GM21723 (cell line): ENCODE data around the gene CFAP77.
"Not testable (repeated sequence)": the region's sequence is repeated elsewhere in the genome, so short reads cannot be mapped to it uniquely, and the experiment has no call there.

ENCODE experiments used
- ATAC-seq: cut with Tn5 transposase; IDR thresholded peaks from one replicate; pipeline ENCODE4 v1.9.1; 2021; ENCODE audit warnings: mild to moderate bottlenecking, moderate library complexity; ENCODE audit not compliant: unreplicated experiment

The CFAP77 gene

DNA sequence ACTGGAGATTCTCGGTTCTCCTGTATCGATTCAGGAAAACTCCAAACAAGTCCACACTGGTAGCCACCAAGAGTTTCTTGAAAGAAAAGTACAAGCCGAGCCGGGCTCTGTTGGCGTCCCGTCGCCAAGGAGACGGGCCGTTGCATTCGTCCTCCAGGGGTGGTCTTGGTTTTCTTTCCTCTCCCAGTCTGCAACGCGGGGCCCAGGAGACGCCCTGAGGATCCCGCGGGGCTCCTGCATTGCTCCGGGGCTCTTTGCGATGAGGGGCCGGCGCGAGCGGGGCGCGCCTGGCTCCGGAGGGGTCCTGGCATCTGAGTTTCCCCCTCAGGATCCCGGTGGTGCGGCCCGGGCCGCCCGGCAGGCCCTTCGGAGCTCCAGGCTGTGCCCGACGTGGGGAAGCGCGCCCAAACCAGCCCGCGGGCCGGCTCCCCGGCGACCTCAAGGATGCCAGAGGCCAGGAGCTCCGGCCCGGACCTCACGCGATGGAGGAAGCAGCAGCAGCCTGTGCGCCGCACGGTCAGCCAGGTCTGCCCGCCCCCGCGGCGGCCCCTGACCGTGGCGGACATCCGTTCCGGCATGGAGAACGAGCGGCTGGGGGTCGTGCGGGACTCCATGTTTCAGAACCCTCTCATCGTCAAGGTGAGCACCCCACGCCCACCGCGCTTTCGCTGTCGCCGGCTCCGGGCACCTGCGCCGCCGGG, at the start of gene CFAP77:
TSS of gene CFAP77 (plus strand) at position 384 of the 701 bp plus-strand sequence. CDS start at position 445, 61 bp downstream.
- no peak for ATAC-seq

DNA sequence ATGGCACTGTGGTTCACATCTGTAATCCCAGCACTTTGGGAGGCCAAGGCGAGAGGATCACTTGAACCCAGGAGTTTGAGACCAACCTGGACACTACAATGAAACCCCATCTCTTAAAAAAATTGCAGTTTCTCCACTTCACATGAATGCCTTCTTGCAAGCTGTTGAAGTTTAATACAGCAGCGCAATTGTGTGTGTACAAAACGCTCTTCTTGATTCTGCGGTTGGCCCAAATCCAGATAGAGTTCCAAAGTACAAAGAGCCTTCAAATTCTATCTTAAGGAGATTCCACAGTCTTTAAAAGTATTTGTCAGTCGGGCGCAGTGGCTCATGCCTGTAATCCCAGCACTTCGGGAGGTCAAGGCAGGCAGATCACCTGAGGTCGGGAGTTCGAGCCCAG, 45.9 kb upstream of the CFAP77 start:
- no peak for ATAC-seq

DNA sequence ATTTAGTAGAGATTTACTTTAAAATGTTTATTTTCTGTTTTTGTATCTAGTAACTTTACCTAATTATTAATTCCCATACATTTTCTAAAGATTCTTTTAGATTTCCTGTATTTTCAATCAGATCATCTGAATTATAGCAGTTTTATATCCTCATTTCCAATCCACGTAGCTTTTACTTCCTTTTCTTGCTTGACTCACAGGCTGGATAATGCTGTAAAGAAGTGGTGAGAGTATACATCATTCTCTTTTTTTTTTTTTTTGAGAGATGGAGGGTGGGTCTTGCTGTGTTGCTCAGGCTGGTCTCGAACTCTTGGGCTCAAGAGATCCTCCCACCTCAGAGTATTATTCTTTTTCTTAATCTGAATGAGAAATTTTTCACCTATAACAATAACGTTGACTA, 44.0 kb upstream of the CFAP77 start:
- ATAC-seq = no peak

DNA sequence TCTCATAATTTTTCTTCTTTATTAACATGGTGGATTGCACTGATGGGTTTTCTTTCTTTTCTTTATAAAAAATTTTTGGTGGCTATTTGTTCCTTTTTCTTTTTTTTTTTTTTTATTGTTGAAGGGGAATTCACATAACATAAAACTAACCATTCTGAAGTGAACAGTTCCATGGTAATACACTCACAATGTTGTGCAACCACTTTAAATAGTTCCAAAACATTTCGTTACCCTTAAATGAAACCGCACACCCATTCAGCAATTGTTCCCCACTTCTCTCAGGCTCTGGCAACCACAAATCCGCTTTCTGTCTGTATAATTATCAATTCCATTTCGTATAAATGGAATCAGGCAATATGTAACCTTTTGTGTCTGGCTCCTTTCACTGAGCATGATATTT, 43.5 kb upstream of the CFAP77 start:
- ATAC-seq = no peak

DNA sequence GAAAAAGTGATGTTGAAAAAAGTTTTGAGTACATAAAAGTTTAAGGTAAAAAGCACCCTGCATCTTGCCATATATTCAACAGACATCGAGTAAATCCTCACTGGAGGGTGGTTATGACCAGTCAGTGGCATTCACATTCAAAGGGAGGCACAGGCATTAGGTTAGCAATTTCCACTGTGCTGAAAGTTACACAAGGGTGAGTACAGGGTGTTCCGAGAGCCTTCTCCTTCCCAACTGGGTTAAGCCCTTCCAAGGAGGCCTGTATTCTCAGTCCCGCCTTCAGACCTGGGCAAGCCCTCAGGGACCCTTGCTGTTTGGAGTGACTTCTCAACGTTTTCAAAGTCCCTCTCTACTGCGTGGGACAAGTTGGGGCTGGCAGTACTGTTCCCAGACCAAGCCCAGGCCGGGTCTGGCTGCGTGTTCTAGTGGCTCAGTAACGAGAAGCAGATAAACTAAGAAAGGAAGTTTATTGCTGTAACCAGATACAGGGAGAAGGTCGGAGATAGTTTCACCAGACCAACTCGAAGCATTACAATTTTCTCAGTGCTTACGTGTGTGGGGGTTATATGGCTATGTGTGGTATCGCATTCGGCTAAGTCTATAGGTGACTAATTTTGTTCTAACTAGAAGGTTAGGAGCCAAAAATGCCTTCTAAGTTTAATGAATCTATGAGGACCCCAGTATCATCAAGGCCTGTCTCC, 42.2 kb upstream of the CFAP77 start:
- no peak for ATAC-seq

DNA sequence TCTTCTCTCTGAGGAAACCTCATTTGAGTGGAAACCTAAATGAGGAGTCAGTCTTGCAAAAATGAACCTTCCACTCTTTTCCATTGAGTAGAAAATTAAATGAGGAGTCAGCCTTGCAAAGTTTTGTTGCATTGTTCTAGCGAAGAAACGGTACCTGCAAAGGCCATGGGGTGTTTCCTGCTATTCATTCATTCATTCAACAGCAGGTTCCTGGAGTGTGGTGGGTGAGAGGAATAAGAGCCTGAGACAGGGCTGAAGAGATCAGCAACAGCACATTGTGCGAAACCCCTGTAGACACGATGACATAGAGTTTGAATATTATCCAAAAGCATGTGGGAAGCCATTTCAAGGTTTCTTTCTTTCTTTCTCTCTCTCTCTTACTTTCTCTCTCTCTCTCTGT, 40.6 kb upstream of the CFAP77 start:
- ATAC-seq = no peak

DNA sequence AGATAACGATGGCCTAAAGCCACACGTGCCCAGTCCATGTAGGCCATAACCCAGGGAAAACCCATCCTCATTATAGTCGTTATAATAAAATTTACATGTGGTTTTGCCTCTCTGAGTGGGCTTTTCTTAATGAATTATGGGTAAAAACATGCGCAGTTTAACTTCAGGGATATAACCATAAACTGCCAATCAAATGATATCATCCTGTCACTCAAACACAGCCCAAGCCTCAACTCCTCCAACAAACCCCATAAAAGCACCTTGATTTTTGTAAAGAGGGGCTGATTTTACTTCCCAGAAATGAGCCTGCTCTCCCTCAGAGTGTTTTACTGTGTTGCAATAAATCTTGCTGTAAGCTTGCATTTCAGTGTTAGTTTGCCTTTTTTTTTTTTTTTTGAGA, 39.4 kb upstream of the CFAP77 start:
- ATAC-seq = no peak

DNA sequence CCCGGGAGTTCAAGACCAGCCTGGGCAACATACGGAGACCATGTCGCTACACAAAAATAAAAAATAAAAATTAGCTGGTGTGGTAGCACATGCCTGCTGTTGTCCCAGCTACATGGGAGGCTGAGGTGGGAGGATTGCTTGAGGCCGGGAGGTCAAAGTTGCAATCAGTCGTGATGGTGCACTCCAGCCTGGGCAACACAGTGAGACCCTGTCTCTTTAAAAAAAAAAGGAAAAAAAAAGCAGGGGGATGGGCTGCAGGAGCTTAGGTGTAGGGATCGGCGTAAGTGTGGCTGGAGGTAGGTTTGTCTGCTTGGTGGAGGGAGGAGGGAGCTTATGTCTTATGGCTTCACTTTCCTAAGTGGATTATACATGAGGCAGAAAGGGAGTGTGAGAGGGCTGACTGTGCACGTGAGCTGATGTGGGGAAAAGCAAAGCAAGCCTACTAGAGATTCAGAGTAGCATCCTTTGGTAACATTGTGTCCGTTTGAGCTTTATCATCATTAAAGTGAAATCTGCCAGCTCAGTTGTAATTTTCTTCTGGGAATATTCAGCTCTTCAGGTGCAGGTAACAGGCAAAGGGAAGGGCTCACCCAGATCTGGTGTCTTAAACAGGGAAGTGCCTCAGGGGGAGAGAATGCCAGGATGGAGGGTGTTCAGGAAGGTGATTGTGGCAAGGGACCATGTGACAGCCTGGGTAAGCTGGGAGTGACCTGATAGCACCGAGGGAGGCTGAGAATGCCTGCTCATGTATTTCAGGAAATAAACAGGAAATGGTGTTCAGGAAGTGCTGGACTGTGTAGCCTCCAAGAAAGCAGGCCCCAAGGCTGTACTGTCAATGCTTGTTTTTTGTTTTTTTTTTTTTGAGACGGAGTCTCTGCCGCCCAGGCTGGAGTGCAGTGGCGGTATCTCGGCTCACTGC, 37.6 kb upstream of the CFAP77 start:
- no peak for ATAC-seq

DNA sequence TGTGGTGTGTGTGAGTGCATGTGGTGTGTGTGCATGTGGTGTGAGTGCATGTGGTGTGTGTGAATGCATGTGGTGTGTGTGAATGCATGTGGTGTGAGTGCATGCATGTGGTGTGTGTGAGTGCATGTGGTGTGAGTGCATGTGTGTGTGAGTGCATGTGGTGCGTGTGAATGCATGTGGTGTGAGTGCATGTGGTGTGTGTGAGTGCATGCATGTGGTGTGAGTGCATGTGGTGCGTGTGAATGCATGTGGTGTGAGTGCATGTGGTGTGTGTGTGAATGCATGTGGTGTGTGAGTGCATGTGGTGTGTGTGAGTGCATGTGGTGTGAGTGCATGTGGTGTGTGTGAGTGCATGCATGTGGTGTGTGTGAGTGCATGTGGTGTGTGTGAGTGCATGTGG, 32.2 kb upstream of the CFAP77 start:
- not testable (repeated sequence) for ATAC-seq

DNA sequence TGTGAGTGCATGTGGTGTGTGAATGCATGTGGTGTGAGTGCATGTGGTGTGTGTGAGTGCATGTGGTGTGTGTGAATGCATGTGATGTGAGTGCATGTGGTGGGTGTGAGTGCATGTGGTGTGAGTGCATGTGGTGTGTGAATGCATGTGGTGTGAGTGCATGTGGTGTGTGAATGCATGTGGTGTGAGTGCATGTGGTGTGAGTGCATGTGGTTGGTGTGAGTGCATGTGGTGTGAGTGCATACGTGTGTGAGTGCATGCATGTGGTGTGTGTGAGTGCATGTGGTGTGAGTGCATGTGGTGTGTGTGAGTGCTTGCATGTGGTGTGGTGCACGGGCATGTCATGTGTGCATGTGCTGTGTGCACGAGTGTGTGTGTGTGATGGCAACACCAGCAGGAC, 31.6 kb upstream of the CFAP77 start:
- not testable (repeated sequence) for ATAC-seq

DNA sequence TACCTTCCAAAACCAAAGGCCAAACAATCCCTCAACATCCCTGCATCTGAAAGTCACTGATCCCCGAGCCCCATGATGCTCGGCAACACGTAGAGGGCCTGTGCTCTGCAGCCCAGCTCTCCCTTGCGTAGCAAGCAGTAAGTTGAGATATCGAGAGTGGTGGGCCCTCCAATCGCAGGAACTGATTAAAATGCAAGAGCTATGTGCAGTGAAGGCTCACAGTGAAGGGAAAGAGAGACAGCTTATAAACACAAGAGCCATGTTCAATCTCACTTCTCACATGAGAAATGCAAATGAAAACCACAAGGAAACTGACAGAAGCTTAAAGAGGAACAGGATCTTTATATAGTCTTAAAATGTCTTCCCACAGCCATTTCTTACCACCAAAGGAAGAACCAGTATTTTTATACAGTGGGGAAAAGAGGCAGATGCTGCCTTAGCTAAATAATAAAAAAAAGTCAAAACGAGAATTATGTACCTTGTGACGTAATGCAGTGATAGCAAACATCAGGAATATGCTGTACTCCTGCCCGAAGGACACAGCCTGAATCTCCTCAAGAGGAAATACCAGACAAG, 28.0 kb upstream of the CFAP77 start:
- ATAC-seq = peak; percentile 63

DNA sequence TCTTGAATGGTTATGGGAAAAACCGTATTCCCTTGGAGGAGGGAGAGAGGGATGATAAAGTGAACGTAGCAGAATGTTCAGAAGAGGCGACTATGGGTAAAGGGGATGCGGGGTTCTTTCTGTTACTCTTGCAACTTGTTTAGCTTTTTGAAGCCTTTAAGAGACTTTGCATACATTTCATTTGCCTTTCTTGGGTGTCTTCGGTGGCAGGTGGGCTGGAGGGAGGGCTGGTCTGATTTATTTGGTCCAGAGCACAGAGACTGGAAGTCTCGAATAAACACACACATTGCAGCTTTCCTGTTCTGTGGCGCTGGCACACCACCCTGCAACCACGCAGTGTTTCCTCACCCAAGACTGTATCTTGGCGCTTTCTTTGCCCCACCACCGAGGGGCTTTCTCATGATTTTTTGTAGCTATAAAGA, 26.5 kb upstream of the CFAP77 start:
- no peak for ATAC-seq

DNA sequence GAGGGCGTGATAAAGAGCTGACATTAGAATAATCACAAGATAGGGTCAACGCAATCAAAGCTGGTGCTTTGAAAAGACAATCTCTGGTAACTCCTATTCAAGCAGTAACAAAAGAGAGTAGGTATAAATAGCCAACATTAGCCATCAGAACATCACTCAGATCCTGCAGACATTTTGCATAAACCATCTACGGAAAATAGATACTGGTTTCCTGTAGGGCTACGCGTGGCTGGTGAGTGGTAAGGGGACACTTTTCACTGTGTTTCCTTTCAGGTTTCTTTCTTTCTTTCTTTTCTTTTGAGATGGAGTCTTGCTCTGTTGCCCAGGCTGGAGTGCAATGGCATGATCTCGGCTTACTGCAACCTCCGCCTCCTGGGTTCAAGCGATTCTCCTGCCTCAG, 25.6 kb upstream of the CFAP77 start:
- no peak for ATAC-seq

DNA sequence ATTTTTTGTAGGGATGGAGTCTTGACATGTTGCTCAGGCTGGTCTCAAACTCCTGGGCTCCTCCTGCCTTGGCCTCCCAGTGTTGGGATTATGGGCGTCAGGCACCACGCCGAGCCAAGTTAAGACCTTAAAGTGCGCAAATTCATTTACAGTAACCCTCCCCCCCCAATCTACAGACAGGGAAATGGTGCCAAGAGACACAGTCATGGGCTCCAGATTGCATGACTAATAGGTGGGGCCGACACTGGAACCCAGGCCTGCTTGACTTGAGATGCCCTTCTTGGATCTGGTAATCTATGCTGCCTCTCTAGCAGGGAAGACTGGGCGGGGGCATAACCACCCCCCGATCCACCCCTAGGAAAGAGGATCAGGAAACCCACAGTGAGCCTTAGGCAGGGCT, 22.9 kb upstream of the CFAP77 start:
- ATAC-seq = no peak

DNA sequence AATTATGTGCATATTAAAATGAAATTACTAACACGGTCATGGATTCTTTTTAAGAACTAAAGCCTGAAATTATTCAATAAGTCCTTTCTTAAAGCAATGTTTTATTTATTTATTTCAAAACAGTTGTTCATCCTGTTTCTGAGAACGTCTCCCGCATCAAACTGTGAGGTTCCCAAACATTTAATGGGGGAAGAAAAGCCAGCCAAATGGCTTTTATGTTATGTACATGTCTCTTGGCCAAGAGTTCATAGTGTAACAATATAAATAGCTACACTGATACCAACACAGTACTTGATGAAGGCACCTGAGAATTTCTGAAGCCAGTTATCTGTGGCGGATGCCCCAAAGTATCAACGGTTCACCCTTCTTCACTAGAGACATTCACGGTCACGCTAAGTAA, 19.0 kb upstream of the CFAP77 start:
- no peak for ATAC-seq

DNA sequence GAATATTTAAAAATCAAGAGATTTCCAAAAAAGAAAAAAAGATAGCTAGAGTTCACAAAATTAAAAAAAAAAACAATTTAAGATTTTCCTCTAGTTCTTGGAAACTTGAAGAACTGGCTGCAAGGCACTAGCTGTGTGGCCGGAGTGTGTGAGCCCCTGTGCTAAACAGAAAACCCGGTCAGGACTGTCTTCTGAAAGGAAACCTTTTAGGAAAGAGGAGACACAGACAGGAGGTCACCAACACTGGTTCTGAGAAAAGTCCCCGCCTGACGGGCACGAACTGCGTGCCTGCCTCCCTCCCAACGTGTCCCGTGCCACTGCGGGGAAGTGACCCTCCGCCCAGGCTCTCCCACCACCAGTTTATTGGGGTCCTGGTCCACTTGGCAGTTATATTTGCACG, 18.6 kb upstream of the CFAP77 start:
- no peak for ATAC-seq

DNA sequence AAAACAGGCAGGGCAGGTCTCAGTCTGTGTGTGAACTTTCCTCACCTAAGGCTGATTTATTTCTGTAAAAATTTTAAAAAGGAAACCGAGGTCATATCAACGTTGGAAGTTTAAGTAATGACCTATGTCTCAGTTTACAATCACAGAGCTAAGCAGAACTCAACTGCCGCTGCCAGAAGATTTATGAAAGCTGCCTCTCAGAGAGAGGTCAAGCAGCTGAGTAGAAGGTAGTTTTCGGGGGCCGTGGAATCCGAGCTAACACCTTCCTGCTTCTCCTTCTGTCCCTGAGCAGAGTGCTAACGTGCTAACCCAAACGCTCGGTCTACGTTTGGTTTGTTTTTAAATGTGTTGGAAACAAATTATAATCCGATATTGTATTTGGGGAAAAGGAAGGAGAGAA, 14.5 kb upstream of the CFAP77 start:
- no peak for ATAC-seq

DNA sequence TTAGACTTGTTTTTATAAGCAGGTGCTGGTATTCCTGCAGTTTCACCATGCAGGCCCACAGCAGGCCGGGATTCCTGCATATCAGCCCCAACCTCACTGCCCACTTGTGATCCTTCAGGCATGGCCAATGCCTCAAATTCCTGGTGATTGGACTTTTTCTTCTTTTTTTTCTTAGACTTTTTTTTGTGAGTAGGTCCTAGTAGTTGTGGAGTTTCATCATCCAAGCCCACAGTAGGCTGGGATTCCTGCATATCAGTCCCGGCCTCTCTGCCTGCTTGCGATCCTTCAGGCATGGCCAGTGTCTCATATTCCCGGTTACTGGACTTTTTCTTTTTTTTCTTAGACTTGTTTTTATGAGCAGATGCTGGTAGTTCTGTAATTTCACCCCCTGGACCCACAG, 8.2 kb upstream of the CFAP77 start:
- no peak for ATAC-seq

DNA sequence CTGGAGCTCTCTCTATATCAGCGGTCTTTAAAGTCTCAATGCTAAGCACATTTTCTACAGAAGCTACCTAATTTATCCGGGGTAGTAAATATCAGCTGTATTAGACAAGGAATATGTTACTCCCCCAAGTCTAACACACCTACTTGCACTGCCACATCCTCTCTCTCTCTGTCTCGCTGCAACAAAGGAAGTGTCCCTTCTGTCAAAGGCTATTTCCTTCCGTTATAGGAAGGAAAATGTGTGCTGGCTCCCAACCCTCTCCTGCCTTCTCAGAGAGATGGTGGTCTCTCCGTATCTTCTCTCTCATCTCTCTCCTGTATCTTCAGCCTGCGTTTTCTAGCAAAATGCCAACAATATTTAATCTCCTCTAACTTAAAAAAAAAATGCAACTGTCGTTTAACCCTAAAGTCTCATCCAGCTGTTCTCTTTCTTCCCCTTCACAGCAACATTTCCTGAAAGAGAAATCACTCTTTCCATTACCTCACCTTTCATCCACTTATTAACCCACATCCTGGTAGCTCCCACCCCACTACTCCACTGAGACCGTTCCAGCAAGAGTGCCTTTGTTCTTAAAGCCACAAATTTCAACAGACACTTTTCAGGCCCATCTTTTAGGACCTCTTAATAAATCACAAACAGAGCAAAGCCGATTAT, 5.7 kb upstream of the CFAP77 start:
- ATAC-seq = no peak

DNA sequence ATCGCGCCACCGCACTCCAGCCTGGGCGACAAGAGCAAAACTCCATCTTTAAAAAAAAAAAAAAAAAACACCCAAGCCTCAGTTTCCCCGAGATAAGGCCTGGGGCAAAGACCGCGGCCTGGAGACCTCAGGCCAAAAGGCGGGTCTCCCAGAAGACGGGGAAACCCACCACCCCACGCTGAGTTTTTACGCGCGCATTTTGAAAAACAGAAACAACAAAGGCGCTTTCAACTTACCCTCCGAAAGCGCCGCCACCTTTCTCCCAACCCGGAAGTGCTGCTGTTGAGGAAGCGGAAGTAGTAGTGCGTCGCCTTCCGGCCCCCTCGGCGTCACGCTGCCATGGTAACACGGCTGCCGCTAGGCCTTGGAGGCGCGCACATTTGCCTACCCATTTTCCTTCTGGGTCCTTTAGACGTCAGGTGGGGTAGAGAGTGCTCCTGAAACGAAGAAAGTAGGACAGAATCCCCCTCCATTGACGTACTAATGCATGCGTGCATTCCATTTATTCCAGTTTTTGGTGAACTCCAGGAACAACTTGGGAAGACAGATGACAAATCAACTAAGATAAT, 3.4 kb upstream of the CFAP77 start, which contains the start of gene TTF1:
TSS of gene TTF1 (minus strand) at position 287 of the 569 bp plus-strand sequence. CDS start 4,019 bp downstream, outside the sequence.
- peak; percentile 74 for ATAC-seq
